Bronchial epithelial cell (primary cell): ENCODE measurements around the gene SCGB3A2. TPM values are rescaled to one million over a fixed set of nuclear protein-coding genes. Genes with fewer than 3 reads are reported as not detected.
A peak's percentile ranks its signal among the peaks of the same experiment; 100 is the strongest.

Experiments
- DNase-seq: peaks from one replicate; pipeline ENCODE4 v3.0.0-alpha.2; 2010; ENCODE audit warnings: low read depth
- FAIRE-seq: peaks from 2 replicates; lab custom pipeline; 2011; peaks lifted over from hg19 to GRCh38; lab: Jason Lieb, UNC
- H3K27me3 ChIP-seq: 2 replicates; pipeline ENCODE4 v1.5.1; 2011; ENCODE audit warnings: low read length; ENCODE audit not compliant: control insufficient read depth, insufficient read depth
- H3K36me3 ChIP-seq: 2 replicates; pipeline ENCODE4 v1.5.1; 2011; ENCODE audit warnings: low read length; ENCODE audit not compliant: control insufficient read depth, insufficient read depth
- H3K4me3 ChIP-seq: 2 replicates; pipeline ENCODE4 v1.5.1; 2011; ENCODE audit warnings: mild to moderate bottlenecking, low read depth, low read length, control low read depth
- CTCF ChIP-seq: IDR thresholded peaks from 2 replicates; pipeline ENCODE4 v1.5.1; 2011; ENCODE audit warnings: mild to moderate bottlenecking, moderate library complexity, low read length, control low read depth, inconsistent platforms; ENCODE audit not compliant: insufficient read depth, severe bottlenecking
- total RNA-seq: library from RNA; depleted of rRNA; stranded (reverse); fragments of >200 nt; gene quantifications from 2 replicates; pipeline ENCODE4 v1.2.1, GENCODE V29; 2014

SCGB3A2 gene
- total RNA-seq, 1 donor from 2014 or later, result not detected

GRCh38 chr5:147876141-147876540 is 2.4 kb upstream of the SCGB3A2 start:
- FAIRE-seq, result no peak
- H3K4me3 ChIP-seq, result no peak overlapping the region
- TF ChIP-seq CTCF, result no peak
- H3K27me3 ChIP-seq, result peaks cover 1% of the 10 kb centered on the region
- H3K36me3 ChIP-seq, result no peaks in the 10 kb centered on the region
- DNase-seq, result no peak

GRCh38 chr5:147876626-147877025 is 1.9 kb upstream of the SCGB3A2 start:
- no peak overlapping the region for H3K4me3 ChIP-seq
- no peaks in the 10 kb centered on the region for H3K36me3 ChIP-seq
- no peak for TF ChIP-seq CTCF
- FAIRE-seq (no peak), DNase-seq (no peak)
- H3K27me3 ChIP-seq, result peaks cover 1% of the 10 kb centered on the region

- DNase-seq (no peak), FAIRE-seq (no peak)
- Histone ChIP-seq H3K27me3 (peaks cover 1% of the 10 kb centered on the region), H3K36me3 (no peaks in the 10 kb centered on the region), H3K4me3 (no peak overlapping the region)
- no peak for TF ChIP-seq CTCF
These were observed 1.3 kb downstream of the SCGB3A2 start for GRCh38 chr5:147879784-147880183.

- DNase-seq (peak; percentile 46), FAIRE-seq (no peak)
- Histone ChIP-seq H3K4me3 (no peak overlapping the region), H3K36me3 (no peaks in the 10 kb centered on the region), H3K27me3 (peaks cover 1% of the 10 kb centered on the region)
- TF ChIP-seq CTCF, result no peak
These were observed 2.0 kb downstream of the SCGB3A2 start for GRCh38 chr5:147880487-147880886.

- FAIRE-seq (no peak), DNase-seq (no peak)
- Histone ChIP-seq H3K36me3 (no peaks in the 10 kb centered on the region), H3K27me3 (no peaks in the 10 kb centered on the region), H3K4me3 (no peak overlapping the region)
- no peak for TF ChIP-seq CTCF
These were observed 4.2 kb downstream of the SCGB3A2 start for GRCh38 chr5:147882586-147883313.
